PFSK-1 (cell line): ENCODE results near the gene CCDC177.

Source experiments
- FOXP2 ChIP-seq: optimal IDR thresholded peaks from 2 replicates; pipeline ENCODE3; 2011; ENCODE audit warnings: borderline replicate concordance, control low read depth, inconsistent platforms; ENCODE audit not compliant: insufficient read depth; ENCODE audit errors: extremely low read length, extremely low read depth
- POLR2AphosphoS5 ChIP-seq: IDR thresholded peaks from 2 replicates; pipeline ENCODE4 v1.6.1; 2012; ENCODE audit warnings: low read depth, mild to moderate bottlenecking, control low read depth, low read length, moderate library complexity
- TAF1 ChIP-seq: IDR thresholded peaks from 2 replicates; pipeline ENCODE4 v1.6.1; 2012; ENCODE audit warnings: low read length, control low read depth, borderline replicate concordance; ENCODE audit not compliant: insufficient read depth
- TF ChIP-seq, protein P1 (sequence below), 2 experiments: IDR thresholded peaks; 2 replicates each; pipeline versions ENCODE4 v1.6.1 to v1.8.0; 2011 to 2012; ENCODE audit warnings: low read depth in 2 of 2, low read length in 2 of 2, control low read depth in 1 of 2, inconsistent platforms in 1 of 2, mild to moderate bottlenecking in 1 of 2, moderate library complexity in 1 of 2; ENCODE audit not compliant: insufficient read depth in 1 of 2

DNA sequence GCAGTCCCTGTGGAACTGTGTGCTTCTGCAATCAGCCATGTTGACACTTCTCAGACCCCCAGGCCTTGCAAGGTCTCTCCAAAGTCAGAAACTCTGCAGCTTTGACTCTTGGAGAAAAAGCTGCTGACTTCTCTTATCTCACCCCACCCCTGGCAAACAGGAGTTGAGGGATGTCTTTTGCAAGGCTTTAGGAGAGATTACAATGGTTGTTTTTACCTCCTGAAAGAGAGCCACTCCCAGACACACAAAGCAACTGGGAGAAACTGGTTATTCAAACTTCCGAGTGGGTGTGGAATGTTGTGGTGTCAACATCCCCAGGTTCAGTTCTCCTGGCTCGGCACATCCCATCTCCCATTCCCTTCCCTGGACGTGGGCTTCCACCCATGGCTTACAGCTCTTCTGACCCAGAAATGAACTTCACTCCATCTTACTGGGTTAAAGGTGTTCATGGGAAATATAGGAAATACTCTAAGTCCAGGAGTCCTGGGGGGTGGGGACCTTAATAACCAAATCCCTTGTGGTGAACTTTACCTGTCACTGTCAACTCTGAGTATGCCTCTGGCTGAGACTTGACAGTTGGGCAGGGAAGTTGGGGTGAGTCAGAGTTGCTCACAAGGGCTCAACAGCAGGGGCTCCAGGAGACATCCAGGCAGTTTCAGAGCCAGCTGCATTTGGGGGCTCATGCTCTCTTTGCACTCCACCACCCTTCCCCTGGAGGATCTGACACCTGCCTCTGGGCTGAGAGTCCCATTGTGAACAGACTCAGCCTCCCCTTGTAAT, 41.9 kb downstream of the CCDC177 start:
- TF ChIP-seq TAF1 (no peak), POLR2AphosphoS5 (no peak), FOXP2 (no peak)
- TF ChIP-seq, protein P1, sequence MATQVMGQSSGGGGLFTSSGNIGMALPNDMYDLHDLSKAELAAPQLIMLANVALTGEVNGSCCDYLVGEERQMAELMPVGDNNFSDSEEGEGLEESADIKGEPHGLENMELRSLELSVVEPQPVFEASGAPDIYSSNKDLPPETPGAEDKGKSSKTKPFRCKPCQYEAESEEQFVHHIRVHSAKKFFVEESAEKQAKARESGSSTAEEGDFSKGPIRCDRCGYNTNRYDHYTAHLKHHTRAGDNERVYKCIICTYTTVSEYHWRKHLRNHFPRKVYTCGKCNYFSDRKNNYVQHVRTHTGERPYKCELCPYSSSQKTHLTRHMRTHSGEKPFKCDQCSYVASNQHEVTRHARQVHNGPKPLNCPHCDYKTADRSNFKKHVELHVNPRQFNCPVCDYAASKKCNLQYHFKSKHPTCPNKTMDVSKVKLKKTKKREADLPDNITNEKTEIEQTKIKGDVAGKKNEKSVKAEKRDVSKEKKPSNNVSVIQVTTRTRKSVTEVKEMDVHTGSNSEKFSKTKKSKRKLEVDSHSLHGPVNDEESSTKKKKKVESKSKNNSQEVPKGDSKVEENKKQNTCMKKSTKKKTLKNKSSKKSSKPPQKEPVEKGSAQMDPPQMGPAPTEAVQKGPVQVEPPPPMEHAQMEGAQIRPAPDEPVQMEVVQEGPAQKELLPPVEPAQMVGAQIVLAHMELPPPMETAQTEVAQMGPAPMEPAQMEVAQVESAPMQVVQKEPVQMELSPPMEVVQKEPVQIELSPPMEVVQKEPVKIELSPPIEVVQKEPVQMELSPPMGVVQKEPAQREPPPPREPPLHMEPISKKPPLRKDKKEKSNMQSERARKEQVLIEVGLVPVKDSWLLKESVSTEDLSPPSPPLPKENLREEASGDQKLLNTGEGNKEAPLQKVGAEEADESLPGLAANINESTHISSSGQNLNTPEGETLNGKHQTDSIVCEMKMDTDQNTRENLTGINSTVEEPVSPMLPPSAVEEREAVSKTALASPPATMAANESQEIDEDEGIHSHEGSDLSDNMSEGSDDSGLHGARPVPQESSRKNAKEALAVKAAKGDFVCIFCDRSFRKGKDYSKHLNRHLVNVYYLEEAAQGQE (IDR thresholded peaks at IDR 0.05; ENCODE audit: insufficient read depth in 1 of 2, low read depth in 2 of 2, low read length in 2 of 2): no peak
